GM23248 (cell line): Measurements from ENCODE around the gene PHLDB2.

Experiments
- EZH2 ChIP-seq: fragments of 200-600 bp; sonication (generic); IDR thresholded peaks from 2 replicates; pipeline ENCODE4 v1.6.1; 2018; ENCODE audit warnings: antibody characterized with exemption, mild to moderate bottlenecking; ENCODE audit not compliant: insufficient read depth, poor library complexity, severe bottlenecking
- EZH2phosphoT487 ChIP-seq: fragments of 200-600 bp; sonication (generic); IDR thresholded peaks from 2 replicates; pipeline ENCODE4 v1.6.1; 2018; ENCODE audit warnings: antibody characterized with exemption, moderate library complexity, mild to moderate bottlenecking, low read depth; ENCODE audit not compliant: insufficient read depth

DNA sequence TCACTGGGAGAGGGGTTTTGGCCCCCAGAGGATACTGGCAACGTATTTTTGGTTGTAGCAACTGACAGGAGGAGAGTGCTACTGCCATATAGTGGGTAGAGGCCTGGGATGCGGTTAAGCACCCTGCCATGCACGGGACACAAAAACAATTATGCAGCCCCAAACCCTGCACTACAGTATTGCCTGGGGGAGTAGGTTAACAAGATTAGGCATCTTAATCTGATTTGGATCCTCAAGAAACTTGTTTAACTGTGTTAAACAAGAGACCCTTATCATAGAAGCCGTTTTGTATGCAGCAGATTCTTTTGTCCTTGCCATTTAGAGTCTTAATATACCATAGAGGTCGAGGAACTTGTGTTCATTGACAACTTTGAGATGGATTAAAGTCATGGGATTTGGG lies 3.4 kb downstream of the PHLDB2 start:
- no peak for TF ChIP-seq EZH2
- no peak for TF ChIP-seq EZH2phosphoT487
